ENCODE results near the gene TGFB1. TPM values are rescaled to one million over a fixed set of nuclear protein-coding genes. Genes with fewer than 3 reads are reported as not detected.

TGFB1 gene
- total and polyA plus RNA-seq, 4 donors: 0.83 to 10.6 (median 6.9) TPM

DNA sequence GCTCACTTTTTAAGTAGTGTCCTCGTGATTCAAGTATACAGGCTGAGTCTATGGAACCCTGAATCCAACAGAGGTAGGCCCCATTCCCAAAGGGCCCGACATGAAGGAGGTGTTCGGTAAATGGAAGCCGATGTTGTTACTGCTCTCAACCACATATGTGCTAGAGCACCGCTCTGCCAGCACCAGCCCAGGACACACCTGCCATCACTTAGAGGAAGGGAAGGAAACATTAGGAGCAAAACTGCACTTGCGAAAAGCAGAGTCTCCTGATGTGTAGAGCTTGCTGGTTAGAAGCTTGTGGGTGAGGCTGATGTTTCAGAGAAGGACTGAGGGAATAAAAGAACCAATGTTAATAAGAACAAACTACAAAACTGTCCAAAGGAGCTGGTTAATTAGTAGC lies 53.2 kb downstream of the TGFB1 start (continued):
- TF ChIP-seq SP1 (IDR thresholded peaks at IDR 0.05) (no peak), TAF1 (conservative IDR thresholded peaks at IDR 0.05) (no peak), HNF4G (IDR thresholded peaks at IDR 0.05) (no peak), NR2F2 (IDR thresholded peaks at IDR 0.05) (no peak), EGR1 (IDR thresholded peaks at IDR 0.05; ENCODE audit: low read depth in 2 of 2) (no peak)

DNA sequence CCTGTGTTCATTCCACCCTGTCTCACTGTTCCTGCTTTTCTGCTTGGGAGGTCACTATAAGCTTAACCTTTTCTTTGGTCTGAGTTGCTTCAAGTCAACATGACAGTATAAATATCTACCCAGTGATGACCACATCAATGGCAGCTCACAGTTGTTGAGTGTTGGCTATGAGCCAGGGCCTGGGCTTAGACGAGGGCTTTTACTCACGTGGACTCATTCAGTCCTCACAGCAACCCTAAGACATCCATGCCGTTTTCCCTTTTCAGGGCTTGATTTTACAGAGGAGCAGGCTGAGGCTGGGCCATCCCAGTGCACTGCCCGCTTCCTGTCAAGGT lies 54.0 kb downstream of the TGFB1 start:
- Histone ChIP-seq H3K9ac (ENCODE audit: low read depth in 1 of 2, low read length in 2 of 2) (no peak overlapping the region), H3K36me3 (ENCODE audit: control insufficient read depth in 4 of 4, insufficient read depth in 3 of 4, low read depth in 1 of 4, low read length in 3 of 4) (peaks cover 19 to 92% (median 71%) of the 10 kb centered on the region in 4 donors), H3K27me3 (ENCODE audit: control insufficient read depth in 4 of 4, insufficient read depth in 4 of 4, low read length in 3 of 4) (no peaks in the 10 kb centered on the region), H3K9me3 (ENCODE audit: control insufficient read depth in 4 of 4, low read length in 3 of 4) (no peaks in the 10 kb centered on the region), H3K27ac (ENCODE audit: low read depth in 1 of 2, low read length in 2 of 2) (peak overlapping the region in 1 of 2 donors; percentile 14), H3K4me3 (ENCODE audit: low read depth in 1 of 3, low read length in 3 of 3) (no peak overlapping the region), H3K4me1 (ENCODE audit: control insufficient read depth in 4 of 4, insufficient read depth in 4 of 4, low read length in 3 of 4) (peaks cover 0 to 5% (median 1%) of the 10 kb centered on the region in 4 donors)
- TF ChIP-seq RAD21 (IDR thresholded peaks at IDR 0.05): no peak
- no peak for TF ChIP-seq HNF4A (conservative IDR thresholded peaks at IDR 0.05)
- no peak for TF ChIP-seq TAF1 (conservative IDR thresholded peaks at IDR 0.05)
- TF ChIP-seq, protein P1, sequence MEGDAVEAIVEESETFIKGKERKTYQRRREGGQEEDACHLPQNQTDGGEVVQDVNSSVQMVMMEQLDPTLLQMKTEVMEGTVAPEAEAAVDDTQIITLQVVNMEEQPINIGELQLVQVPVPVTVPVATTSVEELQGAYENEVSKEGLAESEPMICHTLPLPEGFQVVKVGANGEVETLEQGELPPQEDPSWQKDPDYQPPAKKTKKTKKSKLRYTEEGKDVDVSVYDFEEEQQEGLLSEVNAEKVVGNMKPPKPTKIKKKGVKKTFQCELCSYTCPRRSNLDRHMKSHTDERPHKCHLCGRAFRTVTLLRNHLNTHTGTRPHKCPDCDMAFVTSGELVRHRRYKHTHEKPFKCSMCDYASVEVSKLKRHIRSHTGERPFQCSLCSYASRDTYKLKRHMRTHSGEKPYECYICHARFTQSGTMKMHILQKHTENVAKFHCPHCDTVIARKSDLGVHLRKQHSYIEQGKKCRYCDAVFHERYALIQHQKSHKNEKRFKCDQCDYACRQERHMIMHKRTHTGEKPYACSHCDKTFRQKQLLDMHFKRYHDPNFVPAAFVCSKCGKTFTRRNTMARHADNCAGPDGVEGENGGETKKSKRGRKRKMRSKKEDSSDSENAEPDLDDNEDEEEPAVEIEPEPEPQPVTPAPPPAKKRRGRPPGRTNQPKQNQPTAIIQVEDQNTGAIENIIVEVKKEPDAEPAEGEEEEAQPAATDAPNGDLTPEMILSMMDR (IDR thresholded peaks at IDR 0.05; ENCODE audit: low read depth, low read length, missing input control): no peak
- TF ChIP-seq, protein P2, sequence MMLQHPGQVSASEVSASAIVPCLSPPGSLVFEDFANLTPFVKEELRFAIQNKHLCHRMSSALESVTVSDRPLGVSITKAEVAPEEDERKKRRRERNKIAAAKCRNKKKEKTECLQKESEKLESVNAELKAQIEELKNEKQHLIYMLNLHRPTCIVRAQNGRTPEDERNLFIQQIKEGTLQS (IDR thresholded peaks at IDR 0.05): no peak
- no peak for TF ChIP-seq HNF4G (IDR thresholded peaks at IDR 0.05)
- TF ChIP-seq, protein P3, sequence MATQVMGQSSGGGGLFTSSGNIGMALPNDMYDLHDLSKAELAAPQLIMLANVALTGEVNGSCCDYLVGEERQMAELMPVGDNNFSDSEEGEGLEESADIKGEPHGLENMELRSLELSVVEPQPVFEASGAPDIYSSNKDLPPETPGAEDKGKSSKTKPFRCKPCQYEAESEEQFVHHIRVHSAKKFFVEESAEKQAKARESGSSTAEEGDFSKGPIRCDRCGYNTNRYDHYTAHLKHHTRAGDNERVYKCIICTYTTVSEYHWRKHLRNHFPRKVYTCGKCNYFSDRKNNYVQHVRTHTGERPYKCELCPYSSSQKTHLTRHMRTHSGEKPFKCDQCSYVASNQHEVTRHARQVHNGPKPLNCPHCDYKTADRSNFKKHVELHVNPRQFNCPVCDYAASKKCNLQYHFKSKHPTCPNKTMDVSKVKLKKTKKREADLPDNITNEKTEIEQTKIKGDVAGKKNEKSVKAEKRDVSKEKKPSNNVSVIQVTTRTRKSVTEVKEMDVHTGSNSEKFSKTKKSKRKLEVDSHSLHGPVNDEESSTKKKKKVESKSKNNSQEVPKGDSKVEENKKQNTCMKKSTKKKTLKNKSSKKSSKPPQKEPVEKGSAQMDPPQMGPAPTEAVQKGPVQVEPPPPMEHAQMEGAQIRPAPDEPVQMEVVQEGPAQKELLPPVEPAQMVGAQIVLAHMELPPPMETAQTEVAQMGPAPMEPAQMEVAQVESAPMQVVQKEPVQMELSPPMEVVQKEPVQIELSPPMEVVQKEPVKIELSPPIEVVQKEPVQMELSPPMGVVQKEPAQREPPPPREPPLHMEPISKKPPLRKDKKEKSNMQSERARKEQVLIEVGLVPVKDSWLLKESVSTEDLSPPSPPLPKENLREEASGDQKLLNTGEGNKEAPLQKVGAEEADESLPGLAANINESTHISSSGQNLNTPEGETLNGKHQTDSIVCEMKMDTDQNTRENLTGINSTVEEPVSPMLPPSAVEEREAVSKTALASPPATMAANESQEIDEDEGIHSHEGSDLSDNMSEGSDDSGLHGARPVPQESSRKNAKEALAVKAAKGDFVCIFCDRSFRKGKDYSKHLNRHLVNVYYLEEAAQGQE (IDR thresholded peaks at IDR 0.05): no peak
- 68% methylated on average over 4 of the region's 4 CpGs for WGBS
- no peak for DNase-seq (ENCODE audit: low spot score)

DNA sequence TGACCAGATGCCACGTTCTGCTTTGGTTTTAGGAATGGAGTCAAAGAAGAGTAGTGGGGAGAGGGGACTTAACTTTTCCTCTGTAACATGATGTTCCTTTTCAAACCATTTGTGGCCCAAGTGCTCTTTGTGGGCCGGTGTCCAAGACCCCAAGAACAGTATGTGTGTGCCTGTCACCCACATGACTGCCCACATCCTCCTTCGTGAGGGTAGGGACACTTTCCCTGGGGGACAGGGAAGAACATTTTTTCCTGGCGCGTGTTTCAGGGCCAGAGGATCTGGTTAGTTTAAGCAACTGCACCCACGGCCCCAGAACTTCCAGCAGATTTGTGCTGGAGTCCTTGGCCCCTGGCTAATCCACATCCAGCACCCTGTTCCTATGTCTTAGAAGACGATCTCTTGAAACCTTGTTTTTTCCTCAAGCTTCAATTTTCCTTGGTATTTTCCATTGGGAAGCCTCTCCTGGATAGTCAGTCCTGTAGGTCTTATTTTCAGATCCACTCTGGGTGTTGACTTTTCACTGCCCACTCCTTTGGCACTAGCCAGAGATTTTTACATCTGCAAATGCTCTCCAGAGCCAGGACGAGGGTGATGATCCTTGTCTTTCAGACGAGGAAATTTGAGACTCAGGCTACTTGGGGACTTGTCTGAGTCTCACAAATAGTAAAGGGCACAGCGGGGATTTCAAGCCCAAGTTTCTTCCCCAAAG lies 54.5 kb downstream of the TGFB1 start:
- WGBS: 78% methylated on average over 10 of the region's 10 CpGs
- Histone ChIP-seq H3K4me3 (ENCODE audit: low read depth in 1 of 3, low read length in 3 of 3) (no peak overlapping the region), H3K27ac (ENCODE audit: low read depth in 1 of 2, low read length in 2 of 2) (peak overlapping the region in 1 of 2 donors; percentile 14), H3K27me3 (ENCODE audit: control insufficient read depth in 4 of 4, insufficient read depth in 4 of 4, low read length in 3 of 4) (no peaks in the 10 kb centered on the region), H3K4me1 (ENCODE audit: control insufficient read depth in 4 of 4, insufficient read depth in 4 of 4, low read length in 3 of 4) (peaks cover 0 to 5% (median 1%) of the 10 kb centered on the region in 4 donors), H3K36me3 (ENCODE audit: control insufficient read depth in 4 of 4, insufficient read depth in 3 of 4, low read depth in 1 of 4, low read length in 3 of 4) (peaks cover 19 to 92% (median 72%) of the 10 kb centered on the region in 4 donors), H3K9me3 (ENCODE audit: control insufficient read depth in 4 of 4, low read length in 3 of 4) (no peaks in the 10 kb centered on the region), H3K9ac (ENCODE audit: low read depth in 1 of 2, low read length in 2 of 2) (peak overlapping the region in 1 of 2 donors; percentile 3)
- no peak for DNase-seq (ENCODE audit: low spot score)
- TF ChIP-seq, protein P4, sequence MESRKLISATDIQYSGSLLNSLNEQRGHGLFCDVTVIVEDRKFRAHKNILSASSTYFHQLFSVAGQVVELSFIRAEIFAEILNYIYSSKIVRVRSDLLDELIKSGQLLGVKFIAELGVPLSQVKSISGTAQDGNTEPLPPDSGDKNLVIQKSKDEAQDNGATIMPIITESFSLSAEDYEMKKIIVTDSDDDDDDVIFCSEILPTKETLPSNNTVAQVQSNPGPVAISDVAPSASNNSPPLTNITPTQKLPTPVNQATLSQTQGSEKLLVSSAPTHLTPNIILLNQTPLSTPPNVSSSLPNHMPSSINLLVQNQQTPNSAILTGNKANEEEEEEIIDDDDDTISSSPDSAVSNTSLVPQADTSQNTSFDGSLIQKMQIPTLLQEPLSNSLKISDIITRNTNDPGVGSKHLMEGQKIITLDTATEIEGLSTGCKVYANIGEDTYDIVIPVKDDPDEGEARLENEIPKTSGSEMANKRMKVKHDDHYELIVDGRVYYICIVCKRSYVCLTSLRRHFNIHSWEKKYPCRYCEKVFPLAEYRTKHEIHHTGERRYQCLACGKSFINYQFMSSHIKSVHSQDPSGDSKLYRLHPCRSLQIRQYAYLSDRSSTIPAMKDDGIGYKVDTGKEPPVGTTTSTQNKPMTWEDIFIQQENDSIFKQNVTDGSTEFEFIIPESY (IDR thresholded peaks at IDR 0.05): no peak
- TF ChIP-seq, protein P1 (IDR thresholded peaks at IDR 0.05; ENCODE audit: low read depth, low read length, missing input control): no peak
- TF ChIP-seq, protein P3 (IDR thresholded peaks at IDR 0.05): no peak
- TF ChIP-seq, protein P5, sequence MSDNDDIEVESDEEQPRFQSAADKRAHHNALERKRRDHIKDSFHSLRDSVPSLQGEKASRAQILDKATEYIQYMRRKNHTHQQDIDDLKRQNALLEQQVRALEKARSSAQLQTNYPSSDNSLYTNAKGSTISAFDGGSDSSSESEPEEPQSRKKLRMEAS (IDR thresholded peaks at IDR 0.05): no peak
- TF ChIP-seq FOXA1 (IDR thresholded peaks at IDR 0.05) (no peak), NR2F2 (IDR thresholded peaks at IDR 0.05) (peak; percentile 44), RAD21 (IDR thresholded peaks at IDR 0.05) (no peak), EGR1 (IDR thresholded peaks at IDR 0.05; ENCODE audit: low read depth in 2 of 2) (peak in 1 of 2 donors; percentile 27), TAF1 (conservative IDR thresholded peaks at IDR 0.05) (no peak), SP1 (IDR thresholded peaks at IDR 0.05) (no peak)
